PFSK-1 (cell line): ENCODE measurements around the gene SLC25A48.

Experiments used
- FOXP2 ChIP-seq: optimal IDR thresholded peaks from 2 replicates; pipeline ENCODE3; 2011; ENCODE audit warnings: borderline replicate concordance, control low read depth, inconsistent platforms; ENCODE audit not compliant: insufficient read depth; ENCODE audit errors: extremely low read length, extremely low read depth
- POLR2AphosphoS5 ChIP-seq: IDR thresholded peaks from 2 replicates; pipeline ENCODE4 v1.6.1; 2012; ENCODE audit warnings: low read depth, mild to moderate bottlenecking, control low read depth, low read length, moderate library complexity
- SIN3A ChIP-seq: IDR thresholded peaks from 2 replicates; pipeline ENCODE4 v1.6.1; 2012; ENCODE audit warnings: mild to moderate bottlenecking, low read length, moderate library complexity, borderline replicate concordance; ENCODE audit not compliant: insufficient read depth
- TAF1 ChIP-seq: IDR thresholded peaks from 2 replicates; pipeline ENCODE4 v1.6.1; 2012; ENCODE audit warnings: low read length, control low read depth, borderline replicate concordance; ENCODE audit not compliant: insufficient read depth
- TF ChIP-seq, protein P1 (sequence below), 2 experiments: IDR thresholded peaks; 2 replicates each; pipeline versions ENCODE4 v1.6.1 to v1.8.0; 2011 to 2012; ENCODE audit warnings: low read depth in 2 of 2, low read length in 2 of 2, control low read depth in 1 of 2, inconsistent platforms in 1 of 2, mild to moderate bottlenecking in 1 of 2, moderate library complexity in 1 of 2; ENCODE audit not compliant: insufficient read depth in 1 of 2

Gene SLC25A48

GRCh38 chr5:135869276-135869675, 34.8 kb downstream of the SLC25A48 start:
- TF ChIP-seq, protein P1, sequence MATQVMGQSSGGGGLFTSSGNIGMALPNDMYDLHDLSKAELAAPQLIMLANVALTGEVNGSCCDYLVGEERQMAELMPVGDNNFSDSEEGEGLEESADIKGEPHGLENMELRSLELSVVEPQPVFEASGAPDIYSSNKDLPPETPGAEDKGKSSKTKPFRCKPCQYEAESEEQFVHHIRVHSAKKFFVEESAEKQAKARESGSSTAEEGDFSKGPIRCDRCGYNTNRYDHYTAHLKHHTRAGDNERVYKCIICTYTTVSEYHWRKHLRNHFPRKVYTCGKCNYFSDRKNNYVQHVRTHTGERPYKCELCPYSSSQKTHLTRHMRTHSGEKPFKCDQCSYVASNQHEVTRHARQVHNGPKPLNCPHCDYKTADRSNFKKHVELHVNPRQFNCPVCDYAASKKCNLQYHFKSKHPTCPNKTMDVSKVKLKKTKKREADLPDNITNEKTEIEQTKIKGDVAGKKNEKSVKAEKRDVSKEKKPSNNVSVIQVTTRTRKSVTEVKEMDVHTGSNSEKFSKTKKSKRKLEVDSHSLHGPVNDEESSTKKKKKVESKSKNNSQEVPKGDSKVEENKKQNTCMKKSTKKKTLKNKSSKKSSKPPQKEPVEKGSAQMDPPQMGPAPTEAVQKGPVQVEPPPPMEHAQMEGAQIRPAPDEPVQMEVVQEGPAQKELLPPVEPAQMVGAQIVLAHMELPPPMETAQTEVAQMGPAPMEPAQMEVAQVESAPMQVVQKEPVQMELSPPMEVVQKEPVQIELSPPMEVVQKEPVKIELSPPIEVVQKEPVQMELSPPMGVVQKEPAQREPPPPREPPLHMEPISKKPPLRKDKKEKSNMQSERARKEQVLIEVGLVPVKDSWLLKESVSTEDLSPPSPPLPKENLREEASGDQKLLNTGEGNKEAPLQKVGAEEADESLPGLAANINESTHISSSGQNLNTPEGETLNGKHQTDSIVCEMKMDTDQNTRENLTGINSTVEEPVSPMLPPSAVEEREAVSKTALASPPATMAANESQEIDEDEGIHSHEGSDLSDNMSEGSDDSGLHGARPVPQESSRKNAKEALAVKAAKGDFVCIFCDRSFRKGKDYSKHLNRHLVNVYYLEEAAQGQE (IDR thresholded peaks at IDR 0.05; ENCODE audit: insufficient read depth in 1 of 2, low read depth in 2 of 2, low read length in 2 of 2) = no peak
- TF ChIP-seq POLR2AphosphoS5 = no peak
- no peak for TF ChIP-seq TAF1
- TF ChIP-seq FOXP2 = no peak
- TF ChIP-seq SIN3A = no peak

DNA sequence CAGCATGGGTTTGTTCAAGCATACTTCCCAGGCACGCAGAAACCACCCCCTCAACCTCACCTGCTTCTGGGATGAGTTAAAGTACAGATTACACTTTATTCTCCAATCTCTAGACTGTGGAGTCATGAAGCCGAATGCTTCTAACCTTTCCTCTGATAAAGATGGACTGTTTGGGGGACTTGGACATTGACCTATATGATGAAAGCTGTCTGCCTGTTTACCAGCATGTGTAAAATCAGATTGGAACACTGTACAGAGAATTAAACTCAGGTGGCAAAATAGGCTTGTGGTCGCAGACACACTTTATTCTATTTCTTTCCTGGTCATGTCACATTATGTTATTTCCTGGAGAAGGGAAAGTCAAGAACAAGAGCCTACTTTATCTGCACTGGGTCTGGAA, 35.5 kb downstream of the SLC25A48 start:
- TF ChIP-seq TAF1 (no peak), FOXP2 (no peak), POLR2AphosphoS5 (no peak), SIN3A (no peak)
- TF ChIP-seq, protein P1 (IDR thresholded peaks at IDR 0.05; ENCODE audit: insufficient read depth in 1 of 2, low read depth in 2 of 2, low read length in 2 of 2) = no peak

GRCh38 chr5:135871268-135871915, 36.9 kb downstream of the SLC25A48 start:
- TF ChIP-seq SIN3A (no peak), FOXP2 (no peak), POLR2AphosphoS5 (no peak), TAF1 (no peak)
- TF ChIP-seq, protein P1 (IDR thresholded peaks at IDR 0.05; ENCODE audit: insufficient read depth in 1 of 2, low read depth in 2 of 2, low read length in 2 of 2) = no peak

DNA sequence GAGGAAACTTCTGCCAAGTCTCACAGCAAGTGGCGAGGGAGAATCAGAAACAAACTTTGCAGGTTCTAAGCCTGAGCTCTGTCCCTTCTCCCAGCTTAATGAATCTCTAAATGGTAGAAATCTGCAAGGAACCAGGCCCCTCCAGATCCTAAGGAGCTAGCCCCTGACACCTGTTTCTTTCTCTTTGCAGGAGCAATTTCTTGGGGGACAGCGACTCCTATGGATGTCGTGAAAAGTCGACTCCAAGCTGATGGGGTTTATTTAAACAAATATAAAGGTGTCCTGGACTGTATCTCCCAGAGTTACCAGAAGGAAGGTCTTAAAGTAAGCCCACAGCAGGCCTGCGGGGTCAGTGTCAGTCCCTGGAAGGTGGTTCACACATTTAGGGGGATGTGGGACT, 39.4 kb downstream of the SLC25A48 start:
- no peak for TF ChIP-seq POLR2AphosphoS5

GRCh38 chr5:135874461-135874860, 40.0 kb downstream of the SLC25A48 start:
- TF ChIP-seq, protein P1 (IDR thresholded peaks at IDR 0.05; ENCODE audit: insufficient read depth in 1 of 2, low read depth in 2 of 2, low read length in 2 of 2) = no peak
- TF ChIP-seq POLR2AphosphoS5 = no peak
- no peak for TF ChIP-seq FOXP2
- no peak for TF ChIP-seq SIN3A
- TF ChIP-seq TAF1 = no peak
